HEK293T (cell line): ENCODE results near the gene ANP32A.

Experiments
- CTBP1 ChIP-seq: fragments of 450-650 bp; IDR thresholded peaks from 2 replicates; pipeline ENCODE4 v1.6.1; 2016; ENCODE audit warnings: borderline replicate concordance
- FOXM1 ChIP-seq: fragments of 450-650 bp; IDR thresholded peaks from 2 replicates; pipeline ENCODE4 v1.6.1; 2017; ENCODE audit warnings: mild to moderate bottlenecking, borderline replicate concordance
- NFRKB ChIP-seq: fragments of 450-650 bp; IDR thresholded peaks from 2 replicates; pipeline ENCODE4 v1.6.1; 2016; ENCODE audit warnings: mild to moderate bottlenecking, moderate library complexity
- SUZ12 ChIP-seq: fragments of 450-650 bp; IDR thresholded peaks from 2 replicates; pipeline ENCODE4 v1.6.1; 2016; ENCODE audit warnings: mild to moderate bottlenecking
- ZNF384 ChIP-seq: fragments of 450-650 bp; IDR thresholded peaks from 2 replicates; pipeline ENCODE4 v1.6.1; 2016
- TF ChIP-seq, protein P1 (sequence below): fragments of 450-650 bp; IDR thresholded peaks from 2 replicates; pipeline ENCODE4 v1.6.1; 2016

DNA sequence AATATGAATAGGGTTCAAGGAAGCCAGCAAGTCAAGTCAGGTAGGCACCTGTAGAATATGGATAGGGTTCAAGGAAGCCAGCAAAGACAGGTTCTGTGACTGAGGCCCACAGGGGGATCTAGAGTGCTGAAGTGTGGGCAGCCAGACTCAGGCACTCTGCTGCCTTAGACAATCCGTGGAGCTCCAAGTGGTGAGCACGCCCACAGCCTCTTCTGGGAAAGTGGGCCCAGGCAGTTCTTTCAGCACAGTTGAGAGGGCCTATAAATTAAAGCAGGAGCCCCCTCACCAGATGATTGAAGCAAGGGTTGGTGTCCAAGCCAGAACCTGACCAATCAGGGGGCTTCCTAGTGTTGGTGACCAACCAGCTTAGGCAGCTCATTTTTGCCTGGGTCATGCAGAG is 51.0 kb downstream of the ANP32A start:
- no peak for TF ChIP-seq SUZ12
- no peak for TF ChIP-seq NFRKB
- TF ChIP-seq, protein P1, sequence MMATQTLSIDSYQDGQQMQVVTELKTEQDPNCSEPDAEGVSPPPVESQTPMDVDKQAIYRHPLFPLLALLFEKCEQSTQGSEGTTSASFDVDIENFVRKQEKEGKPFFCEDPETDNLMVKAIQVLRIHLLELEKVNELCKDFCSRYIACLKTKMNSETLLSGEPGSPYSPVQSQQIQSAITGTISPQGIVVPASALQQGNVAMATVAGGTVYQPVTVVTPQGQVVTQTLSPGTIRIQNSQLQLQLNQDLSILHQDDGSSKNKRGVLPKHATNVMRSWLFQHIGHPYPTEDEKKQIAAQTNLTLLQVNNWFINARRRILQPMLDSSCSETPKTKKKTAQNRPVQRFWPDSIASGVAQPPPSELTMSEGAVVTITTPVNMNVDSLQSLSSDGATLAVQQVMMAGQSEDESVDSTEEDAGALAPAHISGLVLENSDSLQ: no peak
- TF ChIP-seq FOXM1: no peak
- TF ChIP-seq CTBP1: no peak
- TF ChIP-seq ZNF384: no peak
